Heart left ventricle (tissue), 16 donors: Measurements from ENCODE around the gene CFAP119. TPM values are rescaled to one million over a fixed set of nuclear protein-coding genes. Genes with fewer than 3 reads are reported as not detected.
A peak's percentile ranks its signal among the peaks of the same experiment; 100 is the strongest.

ENCODE experiments used
- ATAC-seq, 4 donors: fragments of 200-7000 bp; cut with Tn5 transposase; one replicate each; pipeline ENCODE4 v1.9.1; 2020 to 2022; ENCODE audit warnings: moderate library complexity in 4 of 4, mild to moderate bottlenecking in 3 of 4, moderate number of reproducible peaks in 1 of 4
- DNase-seq, 5 donors: peaks; one replicate each; pipeline ENCODE4 v3.0.0-alpha.2; 2020
- H3K27ac ChIP-seq, 12 donors: fragments of 200-600 bp; sonication (generic) in 4 of 12; one replicate each; pipeline versions ENCODE4 v1.5.0 to v1.8.0; 2016 to 2022; ENCODE audit warnings: mild to moderate bottlenecking in 2 of 12
- H3K27me3 ChIP-seq, 9 donors: fragments of 200-600 bp; sonication (generic) in 2 of 9; one replicate each; pipeline versions ENCODE4 v1.5.1 to v1.8.0; 2016 to 2022; ENCODE audit warnings: mild to moderate bottlenecking in 3 of 9
- H3K36me3 ChIP-seq, 9 donors: fragments of 200-600 bp; sonication (generic) in 2 of 9; one replicate each; pipeline versions ENCODE4 v1.5.0 to v1.8.0; 2018 to 2022; ENCODE audit warnings: mild to moderate bottlenecking in 2 of 9
- H3K4me1 ChIP-seq, 12 donors: fragments of 200-600 bp; sonication (generic) in 4 of 12; one replicate each; pipeline versions ENCODE4 v1.5.0 to v1.8.0; 2016 to 2022; ENCODE audit warnings: mild to moderate bottlenecking in 3 of 12
- H3K4me3 ChIP-seq, 12 donors: fragments of 200-600 bp; sonication (generic) in 4 of 12; one replicate each; pipeline versions ENCODE4 v1.5.0 to v1.8.0; 2017 to 2022; ENCODE audit warnings: mild to moderate bottlenecking in 9 of 12, moderate library complexity in 4 of 12
- H3K9me3 ChIP-seq, 12 donors: fragments of 200-600 bp; sonication (generic) in 4 of 12; one replicate each; pipeline versions ENCODE4 v1.5.0 to v1.8.0; 2016 to 2022; ENCODE audit warnings: mild to moderate bottlenecking in 1 of 12
- POLR2A ChIP-seq, 2 donors: fragments of 450-650 bp; IDR thresholded peaks; one replicate each; pipeline ENCODE4 v1.6.1; 2017; ENCODE audit warnings: antibody characterized with exemption in 2 of 2, mild to moderate bottlenecking in 2 of 2, moderate library complexity in 2 of 2
- WGBS, 4 donors: extraction: QIAGEN DNeasy Blood & Tissue Kit in 2 of 4; methylation state at CpG; one replicate each; pipeline versions ENCODE4 v1.1.5 to v1.1.7; 2013 to 2018; 5-methylcytosine and 5-hydroxymethylcytosine counted together
- intact Hi-C, 10 donors: fragments of 100-400 bp; cut with DNase I; formaldehyde crosslinking; loops; one replicate each; pipeline versions ENCODE4 v1.11.1 to v1.14.2; 2022
- polyA plus RNA-seq, 2 donors: library from polyadenylated mRNA; stranded (reverse); fragments of 200-250 nt; gene quantifications; one replicate each; pipeline ENCODE4 v1.2.3, GENCODE V29; 2013
- total RNA-seq, 9 donors: library from RNA; depleted of rRNA in 2 of 9; stranded (reverse); fragments of >200 nt in 2 of 9; fragmentation: NEBNext Ultra II Directional in 3 of 9; extraction: Animal tissue kit (Norgen Biotek cat#: 25700) in 3 of 9; gene quantifications; one replicate each; pipeline versions ENCODE4 v1.1.0 to v1.2.4, GENCODE V29; 2016 to 2023
- TF ChIP-seq, protein P1 (sequence below), 12 donors: fragments of 200-600 bp; sonication (generic) in 4 of 12; IDR thresholded peaks; one replicate each; pipeline versions ENCODE4 v1.5.0 to v1.8.0; 2018 to 2022; ENCODE audit warnings: antibody characterized with exemption in 12 of 12, mild to moderate bottlenecking in 5 of 12
- donor health status: ischemic (EF 13 %, LVEDD 7.1; RV severe dilation, severe dysfunction).
- donor health status: healthy with polysubstance abuse.
- donor health status: DM: no; HTN: yes; CAD: no.
- donor health status: DM: no; HTN: no; CAD: no.
- donor health status: ischemic (EF 25% LVEDD 6.9; RV normal size, moderate dysfunction).
- donor health status: ischemic (EF 25% LVEDD 5.7; RV mildly dilated, moderate dysfunction).
- donor health status: healthy.
- donor health status: DM: yes; HTN: yes; CAD: no.
- donor health status: ischemic (EF 35%, LVEDD 5.7; RV mildly dilated, moderate dysfunction).
- donor health status: nonischemic (EF 11% LVEDD 7.7; RV severe dilation, severe dysfunction).
- donor health status: DM: yes; HTN: yes; CAD: no.
- donor health status: PGD.
- donor health status: ischemic (EF 29% LVEDD 5.4; RV normal size, mild dysfunction).
- donor health status: nonischemic (EF 23%, LVEDD 6.1; RV moderate dilation, normal function).

CFAP119 gene
- total and polyA plus RNA-seq, 11 donors, result 0.48 to 2.1 (median 1.0) TPM

DNA sequence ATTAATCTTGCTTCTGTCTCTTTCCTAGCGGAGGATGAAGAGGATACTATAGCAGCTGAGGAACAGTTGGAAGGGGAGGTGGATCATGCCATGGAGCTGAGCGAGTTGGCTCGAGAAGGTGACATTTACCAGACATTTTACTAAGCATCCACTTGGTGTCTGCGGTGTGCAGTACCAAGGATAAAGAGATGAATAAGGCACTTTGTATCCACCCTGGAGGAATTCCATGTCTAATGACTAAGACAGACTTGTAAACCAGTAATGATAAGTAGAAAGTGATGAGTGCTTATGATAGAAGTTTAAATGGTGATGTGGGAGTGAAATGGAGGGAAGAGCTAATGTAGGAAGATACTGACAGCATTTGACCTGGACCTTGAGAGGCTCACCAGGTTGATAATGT is 50.9 kb downstream of the CFAP119 start:
- Histone ChIP-seq H3K27me3 (no peaks in the 10 kb centered on the region), H3K4me3 (no peak overlapping the region), H3K27ac (no peak overlapping the region), H3K9me3 (no peaks in the 10 kb centered on the region), H3K4me1 (peaks cover 0 to 23% (median 0%) of the 10 kb centered on the region in 12 donors), H3K36me3 (peaks cover 23 to 100% (median 100%) of the 10 kb centered on the region in 9 donors)
- no peak for ATAC-seq
- 75 to 86% (median 83%) methylated on average over 4 of the region's 4 CpGs for WGBS, 4 donors
- peak in 1 of 5 donors; percentile 4 for DNase-seq
- TF ChIP-seq, protein P1, sequence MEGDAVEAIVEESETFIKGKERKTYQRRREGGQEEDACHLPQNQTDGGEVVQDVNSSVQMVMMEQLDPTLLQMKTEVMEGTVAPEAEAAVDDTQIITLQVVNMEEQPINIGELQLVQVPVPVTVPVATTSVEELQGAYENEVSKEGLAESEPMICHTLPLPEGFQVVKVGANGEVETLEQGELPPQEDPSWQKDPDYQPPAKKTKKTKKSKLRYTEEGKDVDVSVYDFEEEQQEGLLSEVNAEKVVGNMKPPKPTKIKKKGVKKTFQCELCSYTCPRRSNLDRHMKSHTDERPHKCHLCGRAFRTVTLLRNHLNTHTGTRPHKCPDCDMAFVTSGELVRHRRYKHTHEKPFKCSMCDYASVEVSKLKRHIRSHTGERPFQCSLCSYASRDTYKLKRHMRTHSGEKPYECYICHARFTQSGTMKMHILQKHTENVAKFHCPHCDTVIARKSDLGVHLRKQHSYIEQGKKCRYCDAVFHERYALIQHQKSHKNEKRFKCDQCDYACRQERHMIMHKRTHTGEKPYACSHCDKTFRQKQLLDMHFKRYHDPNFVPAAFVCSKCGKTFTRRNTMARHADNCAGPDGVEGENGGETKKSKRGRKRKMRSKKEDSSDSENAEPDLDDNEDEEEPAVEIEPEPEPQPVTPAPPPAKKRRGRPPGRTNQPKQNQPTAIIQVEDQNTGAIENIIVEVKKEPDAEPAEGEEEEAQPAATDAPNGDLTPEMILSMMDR (IDR thresholded peaks at IDR 0.05), result no peak
- TF ChIP-seq POLR2A (IDR thresholded peaks at IDR 0.05), result no peak
- intact Hi-C loops, result no loop called here

Other genes starting within 250 kb of the CFAP119 start
- 10 to 100 TPM; 38.9 to 67.0 (median 47.8) TPM for gene ZNF768, start 235.5 kb downstream of the CFAP119 start, total RNA-seq
- 10 to 100 TPM; 60.9 to 88.2 TPM for gene ZNF768, start 235.5 kb downstream of the CFAP119 start, polyA plus RNA-seq
- 10 to 100 TPM in 5 of 9 donors, 1 to 10 TPM in 4; 8.6 to 15.2 (median 10.5) TPM for gene ZNF747, start 227.2 kb downstream of the CFAP119 start, total RNA-seq
- gene ZNF747, start 227.2 kb downstream of the CFAP119 start, polyA plus RNA-seq, result 1 to 10 TPM; 8.9 to 9.5 TPM
- gene ZNF764, start 203.7 kb downstream of the CFAP119 start, total RNA-seq, result 10 to 100 TPM in 6 of 9 donors, 1 to 10 TPM in 3; 8.5 to 17.2 (median 12.3) TPM
- gene ZNF764, start 203.7 kb downstream of the CFAP119 start, polyA plus RNA-seq, result 1 to 10 TPM; 7.4 to 8.7 TPM
- gene ZNF688, start 190.3 kb downstream of the CFAP119 start, total RNA-seq, result 10 to 100 TPM in 8 of 9 donors, 1 to 10 TPM in 1; 10.0 to 14.3 (median 11.6) TPM
- 10 to 100 TPM in 1 of 2 donors, 1 to 10 TPM in 1; 7.6 to 15.7 TPM for gene ZNF688, start 190.3 kb downstream of the CFAP119 start, polyA plus RNA-seq
- 10 to 100 TPM in 1 of 9 donors, 1 to 10 TPM in 8; 2.9 to 10.9 (median 4.8) TPM for gene ZNF785, start 176.4 kb downstream of the CFAP119 start, total RNA-seq
- 1 to 10 TPM; 3.0 to 4.5 TPM for gene ZNF785, start 176.4 kb downstream of the CFAP119 start, polyA plus RNA-seq
- gene ZNF689, start 151.7 kb downstream of the CFAP119 start, total RNA-seq, result 1 to 10 TPM; 4.0 to 7.9 (median 6.6) TPM
- gene ZNF689, start 151.7 kb downstream of the CFAP119 start, polyA plus RNA-seq, result 1 to 10 TPM; 2.7 to 4.9 TPM
- 10 to 100 TPM; 12.3 to 26.6 (median 20.2) TPM for gene PRR14, start 111.1 kb downstream of the CFAP119 start, total RNA-seq
- 10 to 100 TPM; 22.9 to 25.0 TPM for gene PRR14, start 111.1 kb downstream of the CFAP119 start, polyA plus RNA-seq
- gene FBRS, start 103.6 kb downstream of the CFAP119 start, total RNA-seq, result 10 to 100 TPM; 16.3 to 38.3 (median 31.9) TPM
- 10 to 100 TPM; 27.2 to 38.1 TPM for gene FBRS, start 103.6 kb downstream of the CFAP119 start, polyA plus RNA-seq
- 10 to 100 TPM; 30.2 to 51.2 (median 44.7) TPM for gene SRCAP, start 62.9 kb downstream of the CFAP119 start, total RNA-seq
- gene SRCAP, start 62.9 kb downstream of the CFAP119 start, polyA plus RNA-seq, result 10 to 100 TPM; 22.9 to 23.8 TPM
- gene PHKG2, start 13.6 kb downstream of the CFAP119 start, total RNA-seq, result 10 to 100 TPM; 13.5 to 26.7 (median 17.9) TPM
- gene PHKG2, start 13.6 kb downstream of the CFAP119 start, polyA plus RNA-seq, result 10 to 100 TPM; 19.5 to 37.7 TPM
- 10 to 100 TPM; 29.3 to 62.0 (median 50.3) TPM for gene RNF40, start 260 bp upstream of the CFAP119 start, total RNA-seq
- 10 to 100 TPM; 31.3 to 66.9 TPM for gene RNF40, start 260 bp upstream of the CFAP119 start, polyA plus RNA-seq
- 10 to 100 TPM; 14.3 to 30.9 (median 22.7) TPM for gene ZNF629, start 25.1 kb upstream of the CFAP119 start, total RNA-seq
- gene ZNF629, start 25.1 kb upstream of the CFAP119 start, polyA plus RNA-seq, result 10 to 100 TPM; 11.2 to 14.9 TPM
- 10 to 100 TPM; 23.1 to 35.5 (median 28.1) TPM for gene BCL7C, start 132.0 kb upstream of the CFAP119 start, total RNA-seq
- gene BCL7C, start 132.0 kb upstream of the CFAP119 start, polyA plus RNA-seq, result 10 to 100 TPM; 30.5 to 43.4 TPM
- 10 to 100 TPM in 5 of 9 donors, 1 to 10 TPM in 4; 6.4 to 22.2 (median 12.2) TPM for gene CTF1, start 134.6 kb upstream of the CFAP119 start, total RNA-seq
- 10 to 100 TPM in 1 of 2 donors, 1 to 10 TPM in 1; 3.7 to 13.5 TPM for gene CTF1, start 134.6 kb upstream of the CFAP119 start, polyA plus RNA-seq
- 10 to 100 TPM in 2 of 9 donors, 1 to 10 TPM in 7; 4.5 to 15.5 (median 7.9) TPM for gene FBXL19, start 161.5 kb upstream of the CFAP119 start, total RNA-seq
- 1 to 10 TPM; 7.9 to 9.1 TPM for gene FBXL19, start 161.5 kb upstream of the CFAP119 start, polyA plus RNA-seq
- gene ORAI3, start 187.0 kb upstream of the CFAP119 start, total RNA-seq, result 10 to 100 TPM in 6 of 9 donors, 1 to 10 TPM in 3; 8.5 to 28.9 (median 14.1) TPM
- 10 to 100 TPM in 1 of 2 donors, 1 to 10 TPM in 1; 8.1 to 10.8 TPM for gene ORAI3, start 187.0 kb upstream of the CFAP119 start, polyA plus RNA-seq
- gene SETD1A, start 195.7 kb upstream of the CFAP119 start, total RNA-seq, result 10 to 100 TPM in 3 of 9 donors, 1 to 10 TPM in 6; 4.6 to 12.1 (median 9.0) TPM
- gene SETD1A, start 195.7 kb upstream of the CFAP119 start, polyA plus RNA-seq, result 1 to 10 TPM; 8.1 to 9.3 TPM
- gene HSD3B7, start 223.1 kb upstream of the CFAP119 start, total RNA-seq, result 10 to 100 TPM in 3 of 9 donors, 1 to 10 TPM in 6; 3.8 to 27.2 (median 6.9) TPM
- gene HSD3B7, start 223.1 kb upstream of the CFAP119 start, polyA plus RNA-seq, result 1 to 10 TPM; 7.1 to 7.8 TPM
- gene STX1B, start 248.6 kb upstream of the CFAP119 start, total RNA-seq, result 1 to 10 TPM in 4 of 9 donors, under 1 TPM in 5; 0.20 to 2.1 (median 1.00) TPM
- under 1 TPM; 0.22 to 0.76 TPM for gene STX1B, start 248.6 kb upstream of the CFAP119 start, polyA plus RNA-seq